ENCODE measurements around the gene GSTM4. TPM values are rescaled to one million over a fixed set of nuclear protein-coding genes. Genes with fewer than 3 reads are reported as not detected.
A peak's percentile ranks its signal among the peaks of the same experiment; 100 is the strongest.

The GSTM4 gene
- total and polyA plus RNA-seq, 12 donors, result 22.8 to 62.1 (median 41.8) TPM

GRCh38 chr1:109644670-109645069, 11.2 kb upstream of the GSTM4 start:
- DNase-seq (no peak), ATAC-seq (no peak)
- H3K9me3 ChIP-seq, result peaks cover 0 to 6% (median 0%) of the 10 kb centered on the region in 11 donors
- no peaks in the 10 kb centered on the region for H3K36me3 ChIP-seq
- no peak for TF ChIP-seq CTCF (IDR thresholded peaks at IDR 0.05)
- intact Hi-C loops (cut with DNase I), result loop anchor here in 8 of 10 donors (5.0 to 10.0 kb wide), 5 partner anchors 43 to 340 kb away; partner anchors contain the start of genes GSTM1 (in 5 of the 8), GNAI3 (in 3 of the 8) and AHCYL1 (in 2 of the 8)
- H3K4me3 ChIP-seq, result no peak overlapping the region
- H3K27ac ChIP-seq, result no peak overlapping the region
- peaks cover 0 to 12% (median 6%) of the 10 kb centered on the region in 9 donors for H3K4me1 ChIP-seq
- WGBS, 2 donors, result 59 to 66% methylated on average over 10 of the region's 10 CpGs
- H3K27me3 ChIP-seq, result no peaks in the 10 kb centered on the region

GRCh38 chr1:109649491-109649914, 6.4 kb upstream of the GSTM4 start:
- intact Hi-C loops (cut with DNase I), result loop anchor here in 3 of 10 donors (5.0 to 10.0 kb wide), 3 partner anchors 38 to 335 kb away; partner anchors contain the start of genes AHCYL1 (in 2 of the 3) and GSTM1 (in 1 of the 3)
- peak in 5 of 8 donors; percentile 15 to 46 (median 33) for ATAC-seq

GRCh38 chr1:109650609-109651008, 5.3 kb upstream of the GSTM4 start:
- Histone ChIP-seq H3K27ac (no peak overlapping the region), H3K4me1 (peaks cover 0 to 13% (median 10%) of the 10 kb centered on the region in 9 donors), H3K36me3 (no peaks in the 10 kb centered on the region), H3K27me3 (no peaks in the 10 kb centered on the region), H3K9me3 (peaks cover 0 to 6% (median 0%) of the 10 kb centered on the region in 11 donors), H3K4me3 (no peak overlapping the region)
- no peak for TF ChIP-seq CTCF (IDR thresholded peaks at IDR 0.05)
- intact Hi-C loops (cut with DNase I), result loop anchor here in 1 of 10 donors (10.0 kb wide), 1 partner anchor 334 kb away; the partner anchor contains the start of gene AHCYL1
- WGBS, 2 donors, result 86 to 89% methylated on average over 3 of the region's 3 CpGs
- DNase-seq (no peak), ATAC-seq (no peak)

More at GRCh38 chr1:109649491-109649914, 6.4 kb upstream of the GSTM4 start:
- Histone ChIP-seq H3K4me1 (peaks cover 0 to 2% (median 0%) of the 10 kb centered on the region in 9 donors), H3K4me3 (peak overlapping the region in 6 of 10 donors; percentile 29 to 42 (median 38)), H3K36me3 (no peaks in the 10 kb centered on the region), H3K27ac (peak overlapping the region in 1 of 10 donors; percentile 4), H3K9me3 (peaks cover 0 to 6% (median 0%) of the 10 kb centered on the region in 11 donors), H3K27me3 (no peaks in the 10 kb centered on the region)
- no peak for DNase-seq
- WGBS, 2 donors, result 54 to 62% methylated on average over 4 of the region's 4 CpGs
- TF ChIP-seq CTCF (IDR thresholded peaks at IDR 0.05), result peak in 7 of 9 donors; percentile 17 to 52 (median 39)

GRCh38 chr1:109652402-109652801, 3.5 kb upstream of the GSTM4 start:
- Histone ChIP-seq H3K36me3 (no peaks in the 10 kb centered on the region), H3K9me3 (no peaks in the 10 kb centered on the region), H3K4me1 (peaks cover 0 to 22% (median 11%) of the 10 kb centered on the region in 9 donors), H3K27ac (no peak overlapping the region), H3K27me3 (no peaks in the 10 kb centered on the region), H3K4me3 (no peak overlapping the region)
- 61 to 81% methylated on average over 2 of the region's 2 CpGs for WGBS, 2 donors
- TF ChIP-seq CTCF (IDR thresholded peaks at IDR 0.05), result no peak
- intact Hi-C loops (cut with DNase I), result loop anchor here in 1 of 10 donors (10.0 kb wide), 1 partner anchor 332 kb away; the partner anchor contains the start of gene AHCYL1
- no peak for DNase-seq
- ATAC-seq, result no peak
